Keratinocyte (primary cell): Measurements from ENCODE around the gene KLHL21. TPM values are rescaled to one million over a fixed set of nuclear protein-coding genes. Genes with fewer than 3 reads are reported as not detected.

ENCODE experiments used
- DNase-seq: peaks from one replicate; pipeline ENCODE4 v3.0.0-alpha.2; 2011; ENCODE audit warnings: low read depth, missing footprints, low spot score
- FAIRE-seq: peaks from 2 replicates; lab custom pipeline; 2011; peaks lifted over from hg19 to GRCh38; lab: Jason Lieb, UNC
- H2AFZ ChIP-seq: 2 replicates; pipeline ENCODE4 v1.6.0; 2012; ENCODE audit warnings: low read length, control low read depth, inconsistent platforms; ENCODE audit not compliant: control insufficient read depth
- H3K27ac ChIP-seq: 2 replicates; pipeline ENCODE4 v1.5.1; 2011; ENCODE audit warnings: low read length; ENCODE audit not compliant: control insufficient read depth, insufficient read depth
- H3K27me3 ChIP-seq: 3 replicates; pipeline ENCODE4 v1.6.0; 2011; ENCODE audit warnings: low read length; ENCODE audit not compliant: control insufficient read depth, insufficient read depth; ENCODE audit errors: extremely low read depth
- H3K36me3 ChIP-seq, 2 experiments: 2 replicates in 1 of 2; 3 replicates in 1 of 2; pipeline ENCODE4 v1.5.1; 2011; ENCODE audit warnings: low read length in 2 of 2, mild to moderate bottlenecking in 1 of 2; ENCODE audit not compliant: control insufficient read depth in 2 of 2, insufficient read depth in 2 of 2; ENCODE audit errors: extremely low read depth in 1 of 2
- H3K4me1 ChIP-seq: 3 replicates; pipeline ENCODE4 v1.5.1; 2011; ENCODE audit warnings: low read length; ENCODE audit not compliant: control insufficient read depth, insufficient read depth; ENCODE audit errors: extremely low read depth
- H3K4me2 ChIP-seq: 3 replicates; pipeline ENCODE4 v1.6.0; 2011; ENCODE audit warnings: low read depth, low read length; ENCODE audit not compliant: control insufficient read depth, insufficient read depth; ENCODE audit errors: extremely low read depth
- H3K4me3 ChIP-seq, 3 experiments: fragments of 200-600 bp in 1 of 3; sonication (generic) in 1 of 3; 2 replicates in 2 of 3; 3 replicates in 1 of 3; pipeline ENCODE4 v1.5.1; 2011 to 2016; ENCODE audit warnings: low read length in 3 of 3, mild to moderate bottlenecking in 3 of 3, control low read depth in 2 of 3, inconsistent platforms in 1 of 3, low read depth in 1 of 3, mixed read lengths in 1 of 3, mixed run types in 1 of 3, moderate library complexity in 1 of 3; ENCODE audit not compliant: control insufficient read depth in 2 of 3, insufficient read depth in 2 of 3; ENCODE audit errors: extremely low read depth in 1 of 3
- H3K79me2 ChIP-seq: 2 replicates; pipeline ENCODE4 v1.6.0; 2012; ENCODE audit warnings: low read length; ENCODE audit not compliant: control insufficient read depth, insufficient read depth
- H3K9ac ChIP-seq: 3 replicates; pipeline ENCODE4 v1.6.0; 2011; ENCODE audit warnings: low read length; ENCODE audit not compliant: control insufficient read depth, insufficient read depth; ENCODE audit errors: extremely low read depth
- H3K9me1 ChIP-seq: 3 replicates; pipeline ENCODE4 v1.6.0; 2011; ENCODE audit warnings: low read length; ENCODE audit not compliant: control insufficient read depth, insufficient read depth; ENCODE audit errors: extremely low read depth
- H3K9me3 ChIP-seq: 2 replicates; pipeline ENCODE4 v1.5.1; 2012; ENCODE audit warnings: low read depth, low read length; ENCODE audit not compliant: control insufficient read depth
- H4K20me1 ChIP-seq: 3 replicates; pipeline ENCODE4 v1.6.0; 2011; ENCODE audit warnings: low read length; ENCODE audit not compliant: control insufficient read depth, insufficient read depth; ENCODE audit errors: extremely low read depth
- EZH2 ChIP-seq: IDR thresholded peaks from one replicate; pipeline ENCODE4 v1.6.1; 2012; ENCODE audit warnings: inconsistent platforms, mild to moderate bottlenecking, low read length, moderate library complexity
- dilution Hi-C: fragments of 300-500 bp; cut with MboI; formaldehyde crosslinking; loops from one replicate; pipeline ENCODE4 v1.7.0; 2020; ENCODE audit warnings: low sequenced_read_pairs; ENCODE audit not compliant: extremely low pct_ligation_motif_present
- polyA plus RNA-seq, 5 experiments: library from polyadenylated mRNA; depleted of rRNA in 3 of 5; stranded (reverse) in 3 of 5; stranded (forward) in 1 of 5; unstranded in 1 of 5; fragments of >200 nt; gene quantifications; 1 replicate in 1 of 5; 2 replicates in 3 of 5; 3 replicates in 1 of 5; pipeline versions ENCODE4 v1.2.1 to v1.2.3, GENCODE V29; 2011 to 2012; ENCODE audit warnings: missing spikeins in 2 of 5, low read depth in 1 of 5, low replicate concordance in 1 of 5
- TF ChIP-seq, protein P1 (sequence below), 3 experiments: IDR thresholded peaks in 1 of 3; conservative IDR thresholded peaks in 1 of 3; optimal IDR thresholded peaks in 1 of 3; 2 replicates in 2 of 3; 3 replicates in 1 of 3; pipeline versions ENCODE3 to v1.5.1; 2011; ENCODE audit warnings: low read length in 3 of 3, mild to moderate bottlenecking in 3 of 3, moderate library complexity in 2 of 3, control low read depth in 1 of 3, inconsistent platforms in 1 of 3; ENCODE audit not compliant: insufficient read depth in 2 of 3; ENCODE audit errors: extremely low read depth in 1 of 3

KLHL21 gene
- polyA plus RNA-seq, 1 donor (not counting 4 experiments of a cell fraction or from before 2014, with no cell fraction given) = 24.8 TPM

- dilution Hi-C loops = no loop called here
- Histone ChIP-seq H3K79me2 (peaks cover 32% of the 10 kb centered on the region), H3K9ac (no peak overlapping the region), H3K4me1 (peaks cover 33% of the 10 kb centered on the region), H3K27me3 (no peaks in the 10 kb centered on the region), H3K27ac (no peak overlapping the region), H3K36me3 (peaks cover 39 to 61% of the 10 kb centered on the region in 2 experiments), H3K9me1 (peaks cover 5% of the 10 kb centered on the region), H3K4me2 (no peak overlapping the region), H4K20me1 (peaks cover 49% of the 10 kb centered on the region), H3K9me3 (no peaks in the 10 kb centered on the region), H3K4me3 (no peak overlapping the region), H2AFZ (no peak overlapping the region)
- FAIRE-seq (no peak), DNase-seq (no peak)
- no peak for TF ChIP-seq EZH2
- TF ChIP-seq, protein P1, sequence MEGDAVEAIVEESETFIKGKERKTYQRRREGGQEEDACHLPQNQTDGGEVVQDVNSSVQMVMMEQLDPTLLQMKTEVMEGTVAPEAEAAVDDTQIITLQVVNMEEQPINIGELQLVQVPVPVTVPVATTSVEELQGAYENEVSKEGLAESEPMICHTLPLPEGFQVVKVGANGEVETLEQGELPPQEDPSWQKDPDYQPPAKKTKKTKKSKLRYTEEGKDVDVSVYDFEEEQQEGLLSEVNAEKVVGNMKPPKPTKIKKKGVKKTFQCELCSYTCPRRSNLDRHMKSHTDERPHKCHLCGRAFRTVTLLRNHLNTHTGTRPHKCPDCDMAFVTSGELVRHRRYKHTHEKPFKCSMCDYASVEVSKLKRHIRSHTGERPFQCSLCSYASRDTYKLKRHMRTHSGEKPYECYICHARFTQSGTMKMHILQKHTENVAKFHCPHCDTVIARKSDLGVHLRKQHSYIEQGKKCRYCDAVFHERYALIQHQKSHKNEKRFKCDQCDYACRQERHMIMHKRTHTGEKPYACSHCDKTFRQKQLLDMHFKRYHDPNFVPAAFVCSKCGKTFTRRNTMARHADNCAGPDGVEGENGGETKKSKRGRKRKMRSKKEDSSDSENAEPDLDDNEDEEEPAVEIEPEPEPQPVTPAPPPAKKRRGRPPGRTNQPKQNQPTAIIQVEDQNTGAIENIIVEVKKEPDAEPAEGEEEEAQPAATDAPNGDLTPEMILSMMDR (optimal IDR thresholded peaks at IDR 0.05 in 1 of 3, IDR thresholded peaks at IDR 0.05 in 1 of 3, conservative IDR thresholded peaks at IDR 0.05 in 1 of 3; ENCODE audit: extremely low read depth in 1 of 3, insufficient read depth in 2 of 3, low read length in 3 of 3) = no peak
Measured at GRCh38 chr1:6590046-6590445, 12.6 kb downstream of the KLHL21 start.

DNA sequence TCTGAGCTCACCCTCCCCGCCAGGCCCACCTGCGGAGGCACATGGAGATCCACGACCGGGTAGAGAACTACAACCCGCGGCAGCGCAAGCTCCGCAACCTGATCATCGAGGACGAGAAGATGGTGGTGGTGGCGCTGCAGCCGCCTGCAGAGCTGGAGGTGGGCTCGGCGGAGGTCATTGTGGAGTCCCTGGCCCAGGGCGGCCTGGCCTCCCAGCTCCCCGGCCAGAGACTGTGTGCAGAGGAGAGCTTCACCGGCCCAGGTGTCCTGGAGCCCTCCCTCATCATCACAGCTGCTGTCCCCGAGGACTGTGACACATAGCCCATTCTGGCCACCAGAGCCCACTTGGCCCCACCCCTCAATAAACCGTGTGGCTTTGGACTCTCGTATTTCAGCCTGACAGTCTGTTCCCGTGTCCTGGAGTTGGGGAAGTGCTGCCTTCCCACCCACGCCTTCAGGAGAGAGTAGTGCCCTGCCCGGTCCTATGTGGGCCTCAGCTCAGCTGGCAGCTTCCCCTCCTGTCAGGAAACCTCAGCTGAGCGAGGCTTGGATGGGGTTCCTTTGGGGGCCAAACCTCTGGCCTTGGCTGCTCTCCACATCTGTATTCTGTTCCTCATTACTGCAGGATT, 13.7 kb downstream of the KLHL21 start:
- Histone ChIP-seq H2AFZ (no peak overlapping the region), H3K9me1 (peaks cover 5% of the 10 kb centered on the region), H3K4me3 (no peak overlapping the region), H3K36me3 (peaks cover 34 to 59% of the 10 kb centered on the region in 2 experiments), H3K79me2 (peaks cover 26% of the 10 kb centered on the region), H3K4me1 (peaks cover 33% of the 10 kb centered on the region), H3K4me2 (no peak overlapping the region), H3K9ac (no peak overlapping the region), H3K9me3 (no peaks in the 10 kb centered on the region), H3K27ac (peak overlapping the region; percentile 7), H4K20me1 (peaks cover 48% of the 10 kb centered on the region), H3K27me3 (no peaks in the 10 kb centered on the region)
- DNase-seq (no peak), FAIRE-seq (no peak)
- no peak for TF ChIP-seq EZH2
- TF ChIP-seq, protein P1 (optimal IDR thresholded peaks at IDR 0.05 in 1 of 3, IDR thresholded peaks at IDR 0.05 in 1 of 3, conservative IDR thresholded peaks at IDR 0.05 in 1 of 3; ENCODE audit: extremely low read depth in 1 of 3, insufficient read depth in 2 of 3, low read length in 3 of 3) = no peak
- dilution Hi-C loops = no loop called here
